Thyroid gland (tissue), 4 donors: Measurements from ENCODE around the gene GLRA1.

Source experiments
- POLR2A ChIP-seq, 2 donors: fragments of 450-650 bp; IDR thresholded peaks; one replicate each; pipeline ENCODE4 v1.6.1; 2017; ENCODE audit warnings: antibody characterized with exemption in 2 of 2, mild to moderate bottlenecking in 2 of 2, moderate library complexity in 1 of 2
- TF ChIP-seq, protein P1 (sequence below), 6 experiments: fragments of 200-600 bp in 3 of 6; fragments of 450-650 bp in 3 of 6; sonication (generic) in 3 of 6; IDR thresholded peaks; one replicate each; pipeline ENCODE4 v1.5.1; 2016 to 2019; ENCODE audit warnings: antibody characterized with exemption in 6 of 6, mild to moderate bottlenecking in 2 of 6, inconsistent platforms in 1 of 6, moderate library complexity in 1 of 6

DNA sequence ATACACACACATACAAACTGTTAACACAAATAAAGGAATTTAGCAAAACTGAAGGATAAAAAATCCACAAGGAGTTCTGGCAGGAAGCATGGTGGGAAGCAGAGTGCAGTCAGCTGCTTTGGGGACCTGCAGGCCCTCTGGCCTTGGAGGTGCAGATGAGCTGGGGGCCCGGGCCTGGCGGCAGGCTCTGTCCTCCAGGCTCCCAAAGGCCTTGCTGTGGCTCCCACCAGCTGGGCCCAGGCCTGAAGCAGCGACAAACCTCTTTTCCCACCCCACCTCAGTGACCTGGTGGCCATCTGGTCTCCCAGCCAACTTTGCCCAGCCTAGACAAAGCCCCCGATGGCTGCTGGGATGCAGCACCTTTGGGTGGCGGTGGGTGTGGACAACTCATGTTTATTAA lies 67.8 kb downstream of the GLRA1 start:
- TF ChIP-seq, protein P1, sequence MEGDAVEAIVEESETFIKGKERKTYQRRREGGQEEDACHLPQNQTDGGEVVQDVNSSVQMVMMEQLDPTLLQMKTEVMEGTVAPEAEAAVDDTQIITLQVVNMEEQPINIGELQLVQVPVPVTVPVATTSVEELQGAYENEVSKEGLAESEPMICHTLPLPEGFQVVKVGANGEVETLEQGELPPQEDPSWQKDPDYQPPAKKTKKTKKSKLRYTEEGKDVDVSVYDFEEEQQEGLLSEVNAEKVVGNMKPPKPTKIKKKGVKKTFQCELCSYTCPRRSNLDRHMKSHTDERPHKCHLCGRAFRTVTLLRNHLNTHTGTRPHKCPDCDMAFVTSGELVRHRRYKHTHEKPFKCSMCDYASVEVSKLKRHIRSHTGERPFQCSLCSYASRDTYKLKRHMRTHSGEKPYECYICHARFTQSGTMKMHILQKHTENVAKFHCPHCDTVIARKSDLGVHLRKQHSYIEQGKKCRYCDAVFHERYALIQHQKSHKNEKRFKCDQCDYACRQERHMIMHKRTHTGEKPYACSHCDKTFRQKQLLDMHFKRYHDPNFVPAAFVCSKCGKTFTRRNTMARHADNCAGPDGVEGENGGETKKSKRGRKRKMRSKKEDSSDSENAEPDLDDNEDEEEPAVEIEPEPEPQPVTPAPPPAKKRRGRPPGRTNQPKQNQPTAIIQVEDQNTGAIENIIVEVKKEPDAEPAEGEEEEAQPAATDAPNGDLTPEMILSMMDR (IDR thresholded peaks at IDR 0.05) = no peak
- no peak for TF ChIP-seq POLR2A (IDR thresholded peaks at IDR 0.05)
